Stimulated activated CD8-positive, alpha-beta memory T cell treated with anti-CD3 and anti-CD28 coated beads, Interleukin-4, amount 100 ng/mL, for 48 hours (primary cell): ENCODE measurements around the gene FRMD4A.

Experiments
- DNase-seq: peaks from one replicate; pipeline ENCODE4 v3.0.0-alpha.2; 2020

Gene FRMD4A

DNA sequence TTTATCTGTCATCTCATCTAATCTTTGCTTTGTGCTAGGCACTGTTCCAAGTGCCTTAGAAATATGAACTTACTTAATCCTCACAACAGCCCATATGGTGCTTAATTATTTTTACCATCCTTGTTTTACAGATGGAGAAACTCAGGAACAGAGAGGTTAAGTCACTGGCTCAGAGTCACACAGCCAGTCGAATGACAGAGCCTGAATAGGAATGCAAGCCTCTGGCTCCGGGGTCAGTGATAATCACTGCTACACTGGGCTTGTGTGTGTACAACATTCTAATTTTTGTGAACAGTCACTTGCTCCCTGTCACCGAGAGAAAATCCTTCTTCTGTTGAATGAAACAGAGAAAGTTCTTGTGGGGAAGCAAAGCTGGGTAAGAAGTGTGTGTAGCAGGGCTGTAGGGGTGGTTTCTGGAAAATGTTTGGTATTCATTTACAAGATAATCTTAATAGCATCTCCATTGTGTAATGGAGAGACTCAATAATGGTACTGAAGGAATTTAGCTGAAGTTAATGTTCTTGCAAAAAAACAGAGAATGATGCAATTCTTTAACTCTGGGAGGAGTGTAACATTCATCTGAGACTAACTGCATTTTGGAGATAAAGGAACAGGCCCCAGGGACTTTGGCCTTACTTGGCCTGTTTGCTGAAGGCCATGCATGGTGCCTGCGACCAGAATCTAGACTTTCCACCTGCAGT, 290.6 kb downstream of the FRMD4A start:
- no peak for DNase-seq

- no peak for DNase-seq
Measured at GRCh38 chr10:14036233-14036632, 294.5 kb downstream of the FRMD4A start.

DNA sequence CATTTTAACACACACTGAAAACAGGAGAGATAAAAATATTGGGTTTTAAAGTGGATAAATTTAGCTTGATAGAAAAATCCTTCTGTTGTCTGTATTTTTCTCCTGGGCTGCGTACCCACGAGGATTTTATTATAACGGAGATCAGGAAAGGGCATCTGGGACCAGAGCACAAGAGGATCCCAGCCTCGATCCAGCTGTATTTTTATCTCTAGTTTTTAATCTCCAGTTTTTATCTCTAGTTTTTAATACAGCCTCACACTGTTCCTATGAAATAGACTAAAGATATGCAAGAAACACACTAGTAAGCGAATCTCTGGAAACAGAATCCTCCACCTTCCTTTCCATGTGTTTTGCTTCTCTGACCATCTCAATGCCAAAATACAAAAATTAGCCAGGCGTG, 295.2 kb downstream of the FRMD4A start:
- no peak for DNase-seq

DNA sequence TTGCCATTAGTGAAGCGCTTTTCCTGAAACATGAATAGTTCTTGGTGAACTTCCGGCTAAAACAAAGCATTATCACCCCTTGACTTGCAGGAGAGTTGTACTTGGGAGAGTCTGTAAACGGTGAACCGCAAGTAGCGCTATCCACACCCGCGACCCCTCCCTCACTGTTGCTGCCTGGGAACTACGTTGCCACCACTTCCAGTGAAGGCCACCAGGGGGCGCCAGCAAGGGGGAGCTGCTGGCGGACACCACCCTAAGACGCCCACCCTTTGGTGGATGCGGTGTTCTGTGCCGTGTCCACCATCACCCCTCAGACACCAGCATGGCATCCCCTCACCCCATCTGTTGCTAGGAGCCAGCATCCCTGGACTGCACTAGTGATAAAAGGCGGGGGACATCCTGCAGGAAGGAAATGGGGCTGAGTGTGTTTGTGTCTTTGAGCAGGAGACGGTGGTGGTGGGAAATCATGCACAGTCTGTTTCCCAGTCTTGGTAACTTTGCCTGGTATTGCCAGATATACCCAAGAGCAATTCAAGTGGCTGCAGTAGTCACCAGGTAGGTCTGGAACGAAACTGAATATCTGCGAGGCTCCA, 298.2 kb downstream of the FRMD4A start:
- peak; percentile 76 for DNase-seq

DNA sequence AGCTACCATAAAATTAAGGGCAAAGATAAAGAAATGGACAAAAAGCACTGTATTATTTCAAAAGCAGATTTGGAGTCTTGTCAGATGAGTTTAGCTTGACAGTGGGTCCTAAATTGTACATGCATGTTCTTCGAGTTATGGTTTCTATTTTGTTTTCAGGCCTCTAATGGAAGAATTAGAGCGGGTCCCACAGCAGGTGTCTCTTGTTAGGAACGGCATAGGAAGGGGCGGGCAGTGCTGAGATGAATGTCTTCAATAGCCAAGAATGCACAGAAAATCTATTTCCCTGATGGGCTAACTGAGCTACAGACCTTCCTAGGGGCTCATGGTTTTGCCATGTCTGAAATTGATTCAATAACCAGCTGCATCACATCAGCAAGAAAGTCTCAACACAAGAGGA, 304.4 kb downstream of the FRMD4A start:
- no peak for DNase-seq

GRCh38 chr10:14025283-14026189, 305.2 kb downstream of the FRMD4A start:
- no peak for DNase-seq

- DNase-seq: no peak
Measured at GRCh38 chr10:14024329-14025202, 306.2 kb downstream of the FRMD4A start.

DNA sequence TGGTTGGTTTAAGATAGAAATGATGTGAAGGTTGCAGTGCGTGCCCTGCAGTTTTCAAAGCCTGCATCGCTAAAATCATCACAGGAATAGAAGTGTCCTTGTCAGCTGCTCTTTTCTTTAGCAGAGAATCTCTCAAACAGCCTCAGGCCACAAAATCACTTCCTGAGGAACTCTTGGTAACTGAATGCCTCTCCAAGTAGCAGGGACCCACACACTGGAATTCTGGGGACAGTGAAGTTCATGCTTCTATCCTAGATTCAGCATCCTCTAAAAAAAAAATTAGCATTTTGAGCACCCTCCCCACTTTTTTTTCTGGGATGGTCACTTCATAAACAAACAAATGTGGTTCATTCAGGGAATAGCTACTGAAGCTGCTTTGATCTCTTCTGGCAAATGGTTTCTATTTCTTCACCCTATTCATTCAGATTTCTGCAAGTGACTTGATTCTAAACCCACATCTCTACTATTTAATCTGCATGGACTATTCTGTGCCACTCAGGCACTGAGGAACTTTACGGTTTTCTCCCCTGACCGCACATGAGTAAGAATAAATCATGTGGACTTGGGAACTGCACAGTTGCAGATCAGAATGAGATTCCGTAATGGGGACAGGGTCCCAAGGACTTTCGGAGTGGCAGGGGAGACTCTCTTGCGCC, 306.9 kb downstream of the FRMD4A start:
- no peak for DNase-seq

GRCh38 chr10:14022954-14023672, 307.6 kb downstream of the FRMD4A start:
- no peak for DNase-seq

DNA sequence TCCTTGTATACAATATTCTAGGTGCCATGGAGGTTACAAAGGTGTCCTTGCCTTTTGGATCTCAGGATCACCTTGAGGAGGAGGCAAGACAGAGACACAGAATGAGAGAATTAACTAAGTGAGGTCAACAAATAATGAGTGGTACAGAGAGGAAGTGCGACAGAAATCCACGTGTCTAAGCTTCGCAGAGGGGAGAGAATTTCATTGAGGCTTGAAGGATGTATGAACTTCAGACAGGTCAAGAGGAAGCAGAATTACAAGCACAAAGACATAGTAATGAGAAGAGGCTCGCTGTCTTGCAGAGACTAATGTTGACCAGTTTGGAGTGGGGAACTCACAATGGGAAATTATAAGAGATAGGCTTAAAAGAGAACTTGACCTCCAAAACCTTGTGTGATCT, 308.7 kb downstream of the FRMD4A start:
- DNase-seq: no peak

- DNase-seq: no peak
Measured at GRCh38 chr10:14020037-14020664, 310.6 kb downstream of the FRMD4A start.

DNA sequence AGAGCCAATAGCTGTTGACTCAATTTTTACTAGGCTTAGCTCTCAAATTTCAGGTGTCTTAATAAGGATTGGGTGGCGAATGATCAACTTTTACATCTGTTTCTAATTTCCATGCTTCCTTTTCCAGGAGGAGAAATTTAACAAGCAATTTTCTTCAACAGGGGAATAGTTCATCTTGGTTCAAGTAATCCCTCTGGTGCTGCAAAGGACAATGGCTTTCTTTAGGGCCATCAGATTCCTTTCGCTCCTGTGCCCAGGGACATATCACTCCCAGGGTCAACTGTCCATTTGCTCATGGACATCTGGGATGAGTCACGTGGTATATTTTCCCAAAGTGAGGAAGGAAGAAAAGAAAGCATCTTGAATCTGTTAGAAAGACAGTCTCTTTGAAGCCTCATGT, 313.3 kb downstream of the FRMD4A start:
- no peak for DNase-seq

DNA sequence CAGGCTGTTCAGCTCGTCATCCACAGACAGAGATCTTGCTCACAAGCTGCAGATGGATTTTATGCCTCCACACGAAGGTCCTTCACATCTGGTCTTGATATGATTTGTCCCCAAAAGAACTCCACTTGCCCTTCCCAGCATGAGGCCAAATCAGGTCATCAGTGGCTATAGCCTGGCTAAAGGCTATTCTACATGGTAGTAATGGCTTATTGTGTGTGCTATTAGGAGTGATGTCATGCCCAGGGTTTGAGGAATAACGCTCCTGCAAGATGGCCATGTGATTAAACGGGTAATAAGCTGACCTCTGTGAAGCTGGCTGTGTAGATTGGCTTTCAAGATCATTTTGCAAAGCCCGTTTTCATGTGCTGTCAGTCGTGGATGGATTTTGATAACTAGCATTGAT, 313.8 kb downstream of the FRMD4A start:
- no peak for DNase-seq

GRCh38 chr10:14016011-14016536, 314.6 kb downstream of the FRMD4A start:
- no peak for DNase-seq

DNA sequence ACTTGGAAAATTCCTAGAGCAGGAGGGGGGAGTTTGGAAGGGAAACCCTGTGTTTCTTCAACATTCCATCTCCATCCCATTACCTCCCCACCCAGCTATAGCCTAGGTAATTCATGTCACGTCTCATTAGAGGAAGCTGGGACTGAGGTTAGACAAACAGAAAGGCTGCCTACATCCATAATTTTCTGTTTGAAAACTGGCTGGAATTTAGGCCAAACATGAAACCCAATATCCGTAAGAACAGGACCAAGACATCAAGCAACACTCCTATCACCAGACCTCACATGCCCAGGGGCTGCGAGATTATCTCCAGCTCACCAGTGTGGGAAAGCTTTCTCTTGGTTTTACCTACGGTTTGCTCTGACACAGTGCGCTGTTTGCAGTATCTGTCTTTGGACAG, 316.3 kb downstream of the FRMD4A start:
- DNase-seq: no peak

- DNase-seq: no peak
Measured at GRCh38 chr10:14010769-14011574, 319.8 kb downstream of the FRMD4A start.

GRCh38 chr10:14010101-14010558, 320.6 kb downstream of the FRMD4A start:
- no peak for DNase-seq

DNA sequence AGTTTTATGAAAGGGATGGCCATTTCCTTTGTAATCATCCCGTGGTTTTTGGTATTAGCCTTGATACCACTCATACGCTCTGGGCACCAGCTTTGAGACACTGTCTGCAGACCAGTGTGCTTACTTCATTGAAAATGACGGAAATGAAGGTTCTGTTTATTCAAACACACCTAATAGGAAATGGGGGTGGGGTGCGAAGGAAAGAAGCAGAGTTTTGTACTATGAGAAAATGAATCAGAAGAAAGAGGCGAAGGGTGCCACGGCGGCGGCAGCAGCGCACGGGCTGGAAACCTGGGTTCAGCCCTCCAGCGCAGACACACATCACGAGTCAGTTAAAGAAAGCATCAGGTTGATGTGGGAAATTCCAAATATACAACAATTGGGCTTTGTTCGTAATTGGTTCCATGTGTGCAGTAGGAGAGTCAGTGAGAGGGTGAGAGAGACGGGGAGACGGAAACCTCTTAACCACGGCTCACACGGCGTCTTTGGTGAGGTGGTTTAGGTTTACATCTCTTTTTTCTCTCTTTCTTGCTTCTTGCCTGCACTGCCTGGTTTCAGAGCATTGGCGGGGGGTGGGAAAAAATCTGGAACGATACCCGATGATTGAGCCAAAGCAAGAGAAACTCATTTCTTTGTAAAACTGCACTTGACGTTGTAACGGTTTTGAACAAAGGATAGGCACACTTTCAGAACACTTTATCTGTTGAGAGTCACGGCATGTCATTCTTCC, 321.2 kb downstream of the FRMD4A start:
- peak; percentile 72 for DNase-seq

DNA sequence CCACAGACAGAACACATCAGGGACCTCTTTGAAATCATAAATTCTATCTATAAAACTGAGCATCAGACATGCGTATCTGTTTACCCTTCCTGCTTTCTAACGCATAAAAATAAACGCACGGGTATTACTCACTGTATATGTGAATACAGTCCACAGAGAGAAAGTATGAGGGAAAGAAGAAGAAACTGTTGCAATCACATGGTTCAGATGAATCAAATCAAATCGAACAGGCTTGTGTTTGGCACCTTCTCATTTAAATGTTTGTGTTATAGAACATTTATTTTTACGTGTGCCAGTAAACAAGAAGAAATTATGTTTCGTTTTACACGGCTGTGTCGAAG, 322.0 kb downstream of the FRMD4A start:
- DNase-seq: no peak
